K562 (cell line): ENCODE results near the gene TLN1. TPM values are rescaled to one million over a fixed set of nuclear protein-coding genes. Genes with fewer than 3 reads are reported as not detected.

ENCODE experiments used
- ATAC-seq: fragments of 200-7000 bp; cut with Tn5 transposase; 3 replicates; pipeline ENCODE4 v1.9.1; 2020; ENCODE audit warnings: moderate library complexity
- BruUV-seq: library from RNA; stranded (reverse); fragments of 400-500 nt; replicated peaks from 2 replicates; lab custom pipeline; 2021; lab: Mats Ljungman, UMichigan
- CTCF ChIA-PET: fragments of 300-600 bp; formaldehyde crosslinking; extraction: SDS; loops from one replicate; lab custom pipeline; 2021; ENCODE audit warnings: low intra/inter-chr PET ratio; lab: Yijun Ruan, JAX
- POLR2A ChIA-PET: fragments of 300-600, 350-650 bp; sonication (Branson Sonifier 250); formaldehyde crosslinking; extraction: SDS; loops from one replicate; lab custom pipeline; 2021; ENCODE audit warnings: antibody characterized with exemption, inconsistent platforms; lab: Yijun Ruan, JAX
- DNase-seq, 4 experiments: peaks; one replicate each; pipeline versions ENCODE4 v3.0.0 to v3.0.0-alpha.2; 2011 to 2018; ENCODE audit warnings: low spot score in 3 of 4, mixed read lengths in 3 of 4; ENCODE audit errors: extremely low read depth in 1 of 4
- FAIRE-seq: peaks from 2 replicates; lab custom pipeline; 2011; peaks lifted over from hg19 to GRCh38; lab: Jason Lieb, UNC
- H2AFZ ChIP-seq: 2 replicates; pipeline ENCODE4 v1.6.0; 2011; ENCODE audit warnings: low read depth, low read length, control low read depth, inconsistent platforms
- H3K27ac ChIP-seq: fragments of 200-600 bp; 3 replicates; pipeline ENCODE4 v1.8.0; 2011; ENCODE audit warnings: low read depth, mild to moderate bottlenecking, control low read depth, inconsistent platforms, low read length, moderate library complexity, mixed read lengths; ENCODE audit errors: extremely low read depth
- H3K27me3 ChIP-seq, 2 experiments: fragments of 300-600 bp in 1 of 2; 2 replicates in 1 of 2; 3 replicates in 1 of 2; pipeline versions ENCODE4 v1.6.0 to v1.8.0; 2011; ENCODE audit warnings: inconsistent platforms in 2 of 2, low read length in 2 of 2, mild to moderate bottlenecking in 1 of 2, mixed read lengths in 1 of 2, moderate library complexity in 1 of 2; ENCODE audit not compliant: control insufficient read depth in 2 of 2, insufficient read depth in 2 of 2
- H3K36me3 ChIP-seq: fragments of 300-600 bp; 3 replicates; pipeline ENCODE4 v1.8.0; 2011; ENCODE audit warnings: mild to moderate bottlenecking, low read length, inconsistent platforms; ENCODE audit not compliant: control insufficient read depth, insufficient read depth
- H3K4me1 ChIP-seq, 2 experiments: fragments of 200-600 bp in 1 of 2; replicated peaks in 1 of 2; 2 replicates in 1 of 2; 3 replicates in 1 of 2; pipeline versions ENCODE4 v1.5.1 to v1.8.0; 2011; ENCODE audit warnings: inconsistent platforms in 2 of 2, low read length in 2 of 2, mild to moderate bottlenecking in 1 of 2, mixed read lengths in 1 of 2, moderate library complexity in 1 of 2; ENCODE audit not compliant: control insufficient read depth in 2 of 2, insufficient read depth in 2 of 2
- H3K4me2 ChIP-seq: 2 replicates; pipeline ENCODE4 v1.6.1; 2011; ENCODE audit warnings: low read length, control low read depth, inconsistent platforms, mixed read lengths; ENCODE audit not compliant: insufficient read depth
- H3K4me3 ChIP-seq: fragments of 200-600 bp; sonication (generic), shearing (Covaris generic); 2 replicates; pipeline ENCODE4 v1.5.1; 2016; ENCODE audit warnings: control low read depth, inconsistent platforms
- H3K79me2 ChIP-seq: fragments of 200-600 bp; 3 replicates; pipeline ENCODE4 v1.8.0; 2011; ENCODE audit warnings: low read length, inconsistent platforms; ENCODE audit not compliant: control insufficient read depth, insufficient read depth
- H3K9ac ChIP-seq, 2 experiments: 2 replicates each; pipeline versions ENCODE4 v1.6.0 to v1.6.1; 2011; ENCODE audit warnings: low read depth in 2 of 2, low read length in 2 of 2, control low read depth in 1 of 2, inconsistent platforms in 1 of 2, mild to moderate bottlenecking in 1 of 2, mixed read lengths in 1 of 2; ENCODE audit not compliant: insufficient read depth in 1 of 2
- H3K9me1 ChIP-seq: one replicate; pipeline ENCODE4 v1.6.0; 2011; ENCODE audit warnings: inconsistent platforms, mild to moderate bottlenecking, low read length, moderate library complexity; ENCODE audit not compliant: control insufficient read depth, insufficient read depth
- H3K9me3 ChIP-seq: replicated peaks from 2 replicates; pipeline ENCODE4 v1.5.1; 2011; ENCODE audit warnings: low read depth, low read length, inconsistent platforms; ENCODE audit not compliant: control insufficient read depth, insufficient read depth
- H4K20me1 ChIP-seq: replicated peaks from 2 replicates; pipeline ENCODE4 v1.6.1; 2011; ENCODE audit warnings: low read length, inconsistent platforms, mixed read lengths; ENCODE audit not compliant: control insufficient read depth, insufficient read depth
- FOSL1 ChIP-seq: fragments of 200-800 bp; sonication (Bioruptor generic); conservative IDR thresholded peaks from 2 replicates; pipeline ENCODE4 v1.6.1; 2016; ENCODE audit warnings: missing genetic modification characterization, missing compliant biosample characterization
- NRF1 ChIP-seq, 2 experiments: fragments of 450-650 bp; IDR thresholded peaks in 1 of 2; conservative IDR thresholded peaks in 1 of 2; 2 replicates each; pipeline ENCODE4 v1.6.1; 2014; ENCODE audit warnings: mild to moderate bottlenecking in 2 of 2
- OTX1 ChIP-seq: fragments of 450-650 bp; formaldehyde crosslinking; IDR thresholded peaks from 2 replicates; pipeline ENCODE4 v1.4.0; 2022; ENCODE audit warnings: mild to moderate bottlenecking
- ZFP1 ChIP-seq: fragments of 450-650 bp; formaldehyde crosslinking; IDR thresholded peaks from 2 replicates; pipeline ENCODE4 v1.4.0; 2020; ENCODE audit warnings: mild to moderate bottlenecking, mixed read lengths
- ZNF444 ChIP-seq: fragments of 250-450 bp; sonication (Bioruptor Pico); IDR thresholded peaks from 2 replicates; pipeline ENCODE4 v1.4.0; 2020; ENCODE audit warnings: mild to moderate bottlenecking, moderate library complexity
- WGBS: fragments of 100-300 bp; shearing (Covaris generic); methylation state at CpG from one replicate; pipeline ENCODE4 v1.1.6; 2016; ENCODE audit warnings: low coverage, mixed read lengths; ENCODE audit not compliant: insufficient coverage; ENCODE audit errors: missing lambda C conversion rate; 5-methylcytosine and 5-hydroxymethylcytosine counted together
- in situ Hi-C: fragments of 300-500 bp; cut with MboI; formaldehyde crosslinking; loops from 4 replicates; pipeline ENCODE4 v1.15.0; 2018; ENCODE audit warnings: inconsistent platforms, mixed read lengths
- intact Hi-C: fragments of 100-400 bp; cut with micrococcal nuclease; formaldehyde crosslinking; loops from 2 replicates; pipeline ENCODE4 v1.14.2; 2022
- polyA plus RNA-seq, 8 experiments: library from polyadenylated mRNA; depleted of rRNA in 4 of 8; stranded (reverse) in 5 of 8; unstranded in 3 of 8; fragments of >200 nt; fragmentation: Nextera tagmentation in 2 of 8; fragmentation: Illumina TruSeq in 1 of 8; extraction: Ambion mirVana in 2 of 8; extraction: Trizol in 1 of 8; gene quantifications; 2 replicates each; pipeline versions ENCODE4 v1.2.1 to v1.2.3, GENCODE V29; 2011 to 2014; ENCODE audit warnings: inconsistent platforms in 1 of 8, missing spikeins in 1 of 8
- total RNA-seq, 7 experiments: library from RNA; depleted of rRNA in 6 of 7; stranded (reverse); fragments of >200 nt in 6 of 7; fragmentation: Illumina TruSeq in 2 of 7; extraction: Trizol in 2 of 7; gene quantifications; 2 replicates each; pipeline versions ENCODE4 v1.2.1 to v1.2.3, GENCODE V29; 2011 to 2021; ENCODE audit warnings: low replicate concordance in 1 of 7
- TF ChIP-seq, protein P1 (sequence below), 2 experiments: fragments of 450-650 bp in 1 of 2; IDR thresholded peaks; 2 replicates each; pipeline ENCODE4 v1.6.1; 2011 to 2017; ENCODE audit warnings: low read depth in 2 of 2, antibody characterized with exemption in 1 of 2, borderline replicate concordance in 1 of 2, low read length in 1 of 2, mild to moderate bottlenecking in 1 of 2, mixed read lengths in 1 of 2; ENCODE audit not compliant: control insufficient read depth in 1 of 2

The TLN1 gene
- total and polyA plus RNA-seq, 9 of the 15 experiments (the other 6 are each of a cell fraction or from before 2014, with no cell fraction given), result 3.6 to 240 (median 54.8) TPM

DNA sequence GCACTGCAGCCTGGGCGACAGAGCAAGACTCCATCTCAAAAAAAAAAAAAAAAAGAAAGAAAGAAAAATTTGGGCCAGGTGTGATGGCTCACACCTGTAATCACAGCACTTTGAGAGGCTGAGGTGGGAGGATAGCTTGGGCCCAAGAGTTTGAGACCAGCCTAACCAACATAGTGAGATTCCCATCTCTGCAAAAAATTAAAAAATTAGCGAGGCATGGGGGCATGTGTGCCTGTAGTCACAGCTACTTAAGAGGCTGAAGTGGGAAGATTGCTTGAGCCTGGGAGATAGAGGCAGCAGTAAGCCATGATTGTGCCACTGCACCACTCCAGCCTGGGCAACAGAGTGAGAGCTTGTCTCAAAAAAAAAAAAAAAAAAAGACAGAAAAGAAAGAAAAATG lies 78.4 kb downstream of the TLN1 start:
- in situ Hi-C loops, result no loop called here
- ChIA-PET CTCF (no interaction called here), POLR2A (no interaction called here)
- Histone ChIP-seq H3K36me3 (no peaks in the 10 kb centered on the region), H3K9me1 (no peaks in the 10 kb centered on the region), H4K20me1 (no peaks in the 10 kb centered on the region), H3K4me3 (no peak overlapping the region), H3K9ac (no peak overlapping the region), H3K4me1 (peaks cover 26 to 32% of the 10 kb centered on the region in 2 experiments), H3K27ac (no peak overlapping the region), H3K4me2 (no peak overlapping the region), H3K9me3 (no peaks in the 10 kb centered on the region), H3K79me2 (peaks cover under 1% of the 10 kb centered on the region; the same call in 1 of the 3 replicates), H2AFZ (no peak overlapping the region), H3K27me3 (no peaks in the 10 kb centered on the region)
- TF ChIP-seq ZNF444 (CRISPR knock-in tag) (no peak), NRF1 (conservative IDR thresholded peaks at IDR 0.05 in 1 of 2, IDR thresholded peaks at IDR 0.05 in 1 of 2) (no peak), ZFP1 (CRISPR knock-in tag) (no peak)
- WGBS, result 25% methylated on average over 1 of the region's 2 CpGs
- intact Hi-C loops, result no loop called here
- BruUV-seq, result no TSS peak
- FAIRE-seq (no peak), DNase-seq (no peak), ATAC-seq (no peak)

DNA sequence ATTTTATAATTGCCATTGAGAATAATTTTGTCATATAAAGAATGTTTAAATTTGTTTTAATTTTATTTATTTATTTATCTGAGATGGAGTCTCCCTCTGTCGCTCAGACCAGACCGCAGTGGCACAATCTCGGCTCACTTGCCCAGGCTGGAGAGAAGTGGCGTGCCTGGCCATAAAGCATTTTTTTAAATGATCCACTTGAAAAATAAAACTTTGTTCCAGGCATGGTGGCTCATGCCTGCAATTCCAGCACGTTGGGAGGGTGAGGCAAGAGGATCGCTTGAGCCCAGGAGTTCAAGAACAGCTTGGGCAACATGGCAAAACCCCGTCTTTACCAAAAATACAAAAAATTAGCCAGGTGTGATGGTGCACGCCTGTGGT lies 79.2 kb downstream of the TLN1 start:
- no peak overlapping the region for H3K27ac ChIP-seq
- H3K79me2 ChIP-seq, result no peaks in the 10 kb centered on the region
- DNase-seq (no peak), FAIRE-seq (no peak), ATAC-seq (no peak)
- no peaks in the 10 kb centered on the region for H3K27me3 ChIP-seq
- ChIA-PET POLR2A (interaction anchor here (0.6 kb wide), 1 partner anchor 168 kb away, joined by 3 read pairs; no protein-coding TSS in a partner anchor), CTCF (no interaction called here)
- H3K4me1 ChIP-seq, result peaks cover 27 to 31% of the 10 kb centered on the region in 2 experiments
- no peaks in the 10 kb centered on the region for H3K36me3 ChIP-seq
- no peak overlapping the region for H3K9ac ChIP-seq
- no TSS peak for BruUV-seq
- H3K9me3 ChIP-seq, result no peaks in the 10 kb centered on the region
- in situ Hi-C loops, result no loop called here
- no peaks in the 10 kb centered on the region for H3K9me1 ChIP-seq
- WGBS, result 73% methylated on average over 5 of the region's 8 CpGs
- intact Hi-C loops, result no loop called here
- H3K4me3 ChIP-seq, result no peak overlapping the region
- TF ChIP-seq OTX1 (no peak), FOSL1 (0 out of 2 replicates have a peak, but pooled peaks have one; percentile 2)
- TF ChIP-seq, protein P1, sequence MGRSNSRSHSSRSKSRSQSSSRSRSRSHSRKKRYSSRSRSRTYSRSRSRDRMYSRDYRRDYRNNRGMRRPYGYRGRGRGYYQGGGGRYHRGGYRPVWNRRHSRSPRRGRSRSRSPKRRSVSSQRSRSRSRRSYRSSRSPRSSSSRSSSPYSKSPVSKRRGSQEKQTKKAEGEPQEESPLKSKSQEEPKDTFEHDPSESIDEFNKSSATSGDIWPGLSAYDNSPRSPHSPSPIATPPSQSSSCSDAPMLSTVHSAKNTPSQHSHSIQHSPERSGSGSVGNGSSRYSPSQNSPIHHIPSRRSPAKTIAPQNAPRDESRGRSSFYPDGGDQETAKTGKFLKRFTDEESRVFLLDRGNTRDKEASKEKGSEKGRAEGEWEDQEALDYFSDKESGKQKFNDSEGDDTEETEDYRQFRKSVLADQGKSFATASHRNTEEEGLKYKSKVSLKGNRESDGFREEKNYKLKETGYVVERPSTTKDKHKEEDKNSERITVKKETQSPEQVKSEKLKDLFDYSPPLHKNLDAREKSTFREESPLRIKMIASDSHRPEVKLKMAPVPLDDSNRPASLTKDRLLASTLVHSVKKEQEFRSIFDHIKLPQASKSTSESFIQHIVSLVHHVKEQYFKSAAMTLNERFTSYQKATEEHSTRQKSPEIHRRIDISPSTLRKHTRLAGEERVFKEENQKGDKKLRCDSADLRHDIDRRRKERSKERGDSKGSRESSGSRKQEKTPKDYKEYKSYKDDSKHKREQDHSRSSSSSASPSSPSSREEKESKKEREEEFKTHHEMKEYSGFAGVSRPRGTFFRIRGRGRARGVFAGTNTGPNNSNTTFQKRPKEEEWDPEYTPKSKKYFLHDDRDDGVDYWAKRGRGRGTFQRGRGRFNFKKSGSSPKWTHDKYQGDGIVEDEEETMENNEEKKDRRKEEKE (IDR thresholded peaks at IDR 0.05; ENCODE audit: borderline replicate concordance in 1 of 2, control insufficient read depth in 1 of 2, low read depth in 2 of 2, low read length in 1 of 2), result no peak
- H4K20me1 ChIP-seq, result no peaks in the 10 kb centered on the region
- no peak overlapping the region for H3K4me2 ChIP-seq
- H2AFZ ChIP-seq, result no peak overlapping the region
